HL-60 (cell line): ENCODE measurements around the gene PLA2G4E.

Experiments used
- DNase-seq, 2 experiments: peaks; one replicate each; pipeline ENCODE4 v3.0.0-alpha.2; 2010 to 2020; ENCODE audit warnings: low read depth in 1 of 2, low spot score in 1 of 2
- H3K27ac ChIP-seq: fragments of 250-450 bp; sonication (Bioruptor Pico); replicated peaks from 2 replicates; pipeline ENCODE4 v1.5.1; 2020; ENCODE audit warnings: mild to moderate bottlenecking, moderate library complexity
- H3K27me3 ChIP-seq: fragments of 250-450 bp; sonication (Bioruptor Pico); 2 replicates; pipeline ENCODE4 v1.5.1; 2021; ENCODE audit warnings: mild to moderate bottlenecking, moderate library complexity; ENCODE audit not compliant: insufficient read depth, poor library complexity, severe bottlenecking
- H3K4me3 ChIP-seq: replicated peaks from 2 replicates; pipeline ENCODE4 v1.5.1; 2011; ENCODE audit warnings: mild to moderate bottlenecking, control low read depth, low read length; ENCODE audit not compliant: insufficient read depth
- GABPA ChIP-seq: IDR thresholded peaks from 2 replicates; pipeline ENCODE4 v1.6.1; 2012; ENCODE audit warnings: low read depth
- POLR2AphosphoS5 ChIP-seq: IDR thresholded peaks from 2 replicates; pipeline ENCODE4 v1.6.1; 2012; ENCODE audit warnings: low read depth
- REST ChIP-seq: IDR thresholded peaks from 2 replicates; pipeline ENCODE4 v1.6.1; 2012; ENCODE audit warnings: low read depth; ENCODE audit not compliant: insufficient replicate concordance
- SPI1 ChIP-seq: IDR thresholded peaks from 2 replicates; pipeline ENCODE4 v1.6.1; 2012; ENCODE audit warnings: low read depth, mild to moderate bottlenecking, borderline replicate concordance
- TF ChIP-seq, protein P1 (sequence below): IDR thresholded peaks from one replicate; pipeline ENCODE4 v1.5.1; 2011; ENCODE audit warnings: low read length, control low read depth, inconsistent platforms; ENCODE audit not compliant: insufficient read depth

The PLA2G4E gene

GRCh38 chr15:42053010-42053409, 32.2 kb upstream of the PLA2G4E start:
- TF ChIP-seq GABPA (no peak), SPI1 (no peak), POLR2AphosphoS5 (no peak), REST (no peak)
- TF ChIP-seq, protein P1, sequence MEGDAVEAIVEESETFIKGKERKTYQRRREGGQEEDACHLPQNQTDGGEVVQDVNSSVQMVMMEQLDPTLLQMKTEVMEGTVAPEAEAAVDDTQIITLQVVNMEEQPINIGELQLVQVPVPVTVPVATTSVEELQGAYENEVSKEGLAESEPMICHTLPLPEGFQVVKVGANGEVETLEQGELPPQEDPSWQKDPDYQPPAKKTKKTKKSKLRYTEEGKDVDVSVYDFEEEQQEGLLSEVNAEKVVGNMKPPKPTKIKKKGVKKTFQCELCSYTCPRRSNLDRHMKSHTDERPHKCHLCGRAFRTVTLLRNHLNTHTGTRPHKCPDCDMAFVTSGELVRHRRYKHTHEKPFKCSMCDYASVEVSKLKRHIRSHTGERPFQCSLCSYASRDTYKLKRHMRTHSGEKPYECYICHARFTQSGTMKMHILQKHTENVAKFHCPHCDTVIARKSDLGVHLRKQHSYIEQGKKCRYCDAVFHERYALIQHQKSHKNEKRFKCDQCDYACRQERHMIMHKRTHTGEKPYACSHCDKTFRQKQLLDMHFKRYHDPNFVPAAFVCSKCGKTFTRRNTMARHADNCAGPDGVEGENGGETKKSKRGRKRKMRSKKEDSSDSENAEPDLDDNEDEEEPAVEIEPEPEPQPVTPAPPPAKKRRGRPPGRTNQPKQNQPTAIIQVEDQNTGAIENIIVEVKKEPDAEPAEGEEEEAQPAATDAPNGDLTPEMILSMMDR = no peak
- Histone ChIP-seq H3K4me3 (no peak overlapping the region), H3K27me3 (peaks cover 3% of the 10 kb centered on the region)

DNA sequence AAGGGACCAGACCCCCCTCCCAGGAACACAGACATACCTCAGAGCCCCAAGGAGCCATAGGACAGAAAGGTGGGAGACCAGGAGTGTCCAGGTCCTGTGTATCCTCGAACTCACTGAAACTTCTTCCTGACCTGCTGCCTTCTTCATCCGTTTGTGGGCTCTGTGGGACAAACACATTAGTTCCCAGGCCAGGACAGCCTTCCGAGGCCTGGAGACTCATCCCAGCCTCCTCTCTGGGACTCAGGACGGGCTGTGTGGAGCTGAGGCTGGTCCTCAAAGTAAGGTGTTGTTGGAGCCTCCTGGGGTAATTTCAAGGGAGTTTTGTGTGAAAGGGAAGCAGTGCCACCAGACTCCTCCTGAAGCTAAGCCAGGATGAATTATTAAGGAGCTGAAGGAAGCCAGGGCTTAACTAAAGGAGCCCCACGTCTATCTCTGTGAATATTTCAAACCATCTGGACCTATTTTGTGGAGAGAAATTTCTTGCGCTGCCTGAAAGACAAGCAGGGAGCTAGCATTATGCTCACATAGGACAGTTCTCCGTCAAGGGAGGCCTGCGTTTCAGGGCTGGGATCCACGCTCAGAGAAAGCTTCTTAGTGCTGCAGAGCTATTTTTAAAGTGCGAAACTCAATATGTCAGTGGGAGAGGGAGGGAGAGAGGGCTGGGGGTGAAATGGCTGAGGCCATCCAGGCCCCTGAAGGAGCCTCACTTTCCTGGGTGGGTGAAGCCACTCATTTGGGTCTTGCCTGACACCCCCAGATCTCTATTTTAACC, 29.8 kb upstream of the PLA2G4E start:
- no peak for DNase-seq
- Histone ChIP-seq H3K27ac (no peak overlapping the region), H3K4me3 (no peak overlapping the region), H3K27me3 (peaks cover 3% of the 10 kb centered on the region)
- no peak for TF ChIP-seq GABPA
- no peak for TF ChIP-seq SPI1
- TF ChIP-seq REST = no peak
- TF ChIP-seq POLR2AphosphoS5 = no peak
- TF ChIP-seq, protein P1 = no peak

More at GRCh38 chr15:42053010-42053409, 32.2 kb upstream of the PLA2G4E start:
- DNase-seq = no peak
- no peak overlapping the region for H3K27ac ChIP-seq

- no peaks in the 10 kb centered on the region for H3K27me3 ChIP-seq
- DNase-seq = no peak
- TF ChIP-seq GABPA (no peak), POLR2AphosphoS5 (no peak), REST (no peak), SPI1 (no peak)
- TF ChIP-seq, protein P1 = no peak
- no peak overlapping the region for H3K4me3 ChIP-seq
- no peak overlapping the region for H3K27ac ChIP-seq
Observed at GRCh38 chr15:42048821-42049200, 28.0 kb upstream of the PLA2G4E start.
